Spleen (tissue), 11 donors: Measurements from ENCODE around the gene FLT3LG. TPM values are rescaled to one million over a fixed set of nuclear protein-coding genes. Genes with fewer than 3 reads are reported as not detected.

Experiments used
- DNase-seq: peaks from one replicate; pipeline ENCODE4 v3.0.0-alpha.2; 2020
- H3K27ac ChIP-seq, 8 donors: fragments of 200-600 bp; sonication (generic) in 7 of 8; 1 replicate in 4 of 8; 2 replicates in 4 of 8; pipeline versions ENCODE4 v1.5.0 to v1.8.0; 2016 to 2021; ENCODE audit warnings: inconsistent platforms in 4 of 8, mild to moderate bottlenecking in 4 of 8, moderate library complexity in 1 of 8
- H3K27me3 ChIP-seq, 7 donors: fragments of 200-600 bp; sonication (generic) in 6 of 7; replicated peaks in 1 of 7; 1 replicate in 4 of 7; 2 replicates in 3 of 7; pipeline versions ENCODE4 v1.5.0 to v1.8.0; 2016 to 2021; ENCODE audit warnings: inconsistent platforms in 3 of 7, mild to moderate bottlenecking in 1 of 7
- H3K36me3 ChIP-seq, 6 donors: fragments of 200-600 bp; sonication (generic) in 5 of 6; 1 replicate in 4 of 6; 2 replicates in 2 of 6; pipeline versions ENCODE4 v1.5.0 to v1.8.0; 2016 to 2021; ENCODE audit warnings: inconsistent platforms in 2 of 6
- H3K4me1 ChIP-seq, 6 donors: fragments of 200-600 bp; sonication (generic) in 5 of 6; 1 replicate in 3 of 6; 2 replicates in 3 of 6; pipeline versions ENCODE4 v1.5.0 to v1.8.0; 2016 to 2021; ENCODE audit warnings: inconsistent platforms in 3 of 6
- H3K4me3 ChIP-seq, 8 donors: fragments of 200-600 bp; sonication (generic) in 7 of 8; 1 replicate in 4 of 8; 2 replicates in 4 of 8; pipeline versions ENCODE4 v1.5.0 to v1.8.0; 2016 to 2021; ENCODE audit warnings: inconsistent platforms in 4 of 8, mild to moderate bottlenecking in 4 of 8, moderate library complexity in 2 of 8
- H3K9me3 ChIP-seq, 8 donors: fragments of 200-600 bp; sonication (generic) in 7 of 8; 1 replicate in 4 of 8; 2 replicates in 4 of 8; pipeline versions ENCODE4 v1.5.0 to v1.8.0; 2016 to 2021; ENCODE audit warnings: inconsistent platforms in 4 of 8
- POLR2A ChIP-seq, 3 donors: fragments of 450-650 bp; IDR thresholded peaks; one replicate each; pipeline ENCODE4 v1.5.1; 2017; ENCODE audit warnings: antibody characterized with exemption in 3 of 3, mild to moderate bottlenecking in 1 of 3
- POLR2AphosphoS5 ChIP-seq, 3 donors: sonication (generic); formaldehyde crosslinking; IDR thresholded peaks; one replicate each; pipeline ENCODE4 v1.5.1; 2017; ENCODE audit warnings: antibody characterized with exemption in 3 of 3
- WGBS, 5 donors: extraction: QIAGEN DNeasy Blood & Tissue Kit in 3 of 5; methylation state at CpG; one replicate each; pipeline versions ENCODE4 v1.1.5 to v1.1.7; 2013 to 2018; 5-methylcytosine and 5-hydroxymethylcytosine counted together
- intact Hi-C: fragments of 100-400 bp; cut with DNase I; formaldehyde crosslinking; loops from one replicate; pipeline ENCODE4 v1.15.0; 2023; ENCODE audit warnings: low total_unique reads
- polyA plus RNA-seq, 3 donors: library from polyadenylated mRNA; stranded (reverse); fragments of 200-250 nt; gene quantifications; one replicate each; pipeline ENCODE4 v1.2.1, GENCODE V29; 2013
- total RNA-seq, 7 donors: library from RNA; depleted of rRNA in 3 of 7; stranded (reverse); fragments of >200 nt in 3 of 7; fragmentation: NEBNext Ultra II Directional in 4 of 7; extraction: Animal tissue kit (Norgen Biotek cat#: 25700) in 4 of 7; gene quantifications; one replicate each; pipeline versions ENCODE4 v1.1.0 to v1.2.1, GENCODE V29; 2016 to 2021
- TF ChIP-seq, protein P1 (sequence below), 11 experiments: fragments of 200-600 bp in 7 of 11; fragments of 450-650 bp in 4 of 11; sonication (generic) in 4 of 11; IDR thresholded peaks in 8 of 11; conservative IDR thresholded peaks in 3 of 11; 1 replicate in 7 of 11; 2 replicates in 4 of 11; pipeline versions ENCODE4 v1.4.0 to v1.8.0; 2016 to 2021; ENCODE audit warnings: antibody characterized with exemption in 11 of 11, inconsistent platforms in 4 of 11, mild to moderate bottlenecking in 1 of 11
- donor health status: healthy with polysubstance abuse.
- donor health status: DM: no; HTN: no; CAD: no; lungs with moderate emphysema.
- donor health status: DM: no; HTN: no; CAD: no.
- donor health status: Bipolar disorder and iron deficiency.
- donor health status: healthy.
- donor health status: DM: no; HTN: no; CAD: no.
- donor health status: DM: yes; HTN: yes; CAD: no.

Gene FLT3LG
- total and polyA plus RNA-seq, 10 donors = 11.2 to 32.8 (median 22.0) TPM

DNA sequence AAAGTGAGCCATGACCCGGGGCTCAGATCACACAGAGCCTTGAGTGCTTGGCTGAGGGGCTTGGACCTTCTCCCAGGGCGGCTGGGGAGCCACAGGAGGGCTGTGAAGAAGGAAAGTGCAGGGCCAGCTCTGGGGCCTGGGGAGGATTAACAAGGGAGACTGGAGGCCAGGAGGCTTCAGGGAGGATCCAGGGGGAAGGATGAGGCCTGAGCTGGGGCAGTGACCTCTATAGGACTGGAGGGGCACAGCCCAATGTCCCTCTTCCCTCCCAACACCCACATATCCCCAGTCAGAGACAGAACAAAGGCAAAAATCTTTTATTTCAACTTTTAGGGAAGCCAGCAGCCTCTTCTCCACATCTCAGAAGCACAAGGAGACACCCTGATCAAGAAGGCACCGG, 28.0 kb upstream of the FLT3LG start:
- TF ChIP-seq, protein P1, sequence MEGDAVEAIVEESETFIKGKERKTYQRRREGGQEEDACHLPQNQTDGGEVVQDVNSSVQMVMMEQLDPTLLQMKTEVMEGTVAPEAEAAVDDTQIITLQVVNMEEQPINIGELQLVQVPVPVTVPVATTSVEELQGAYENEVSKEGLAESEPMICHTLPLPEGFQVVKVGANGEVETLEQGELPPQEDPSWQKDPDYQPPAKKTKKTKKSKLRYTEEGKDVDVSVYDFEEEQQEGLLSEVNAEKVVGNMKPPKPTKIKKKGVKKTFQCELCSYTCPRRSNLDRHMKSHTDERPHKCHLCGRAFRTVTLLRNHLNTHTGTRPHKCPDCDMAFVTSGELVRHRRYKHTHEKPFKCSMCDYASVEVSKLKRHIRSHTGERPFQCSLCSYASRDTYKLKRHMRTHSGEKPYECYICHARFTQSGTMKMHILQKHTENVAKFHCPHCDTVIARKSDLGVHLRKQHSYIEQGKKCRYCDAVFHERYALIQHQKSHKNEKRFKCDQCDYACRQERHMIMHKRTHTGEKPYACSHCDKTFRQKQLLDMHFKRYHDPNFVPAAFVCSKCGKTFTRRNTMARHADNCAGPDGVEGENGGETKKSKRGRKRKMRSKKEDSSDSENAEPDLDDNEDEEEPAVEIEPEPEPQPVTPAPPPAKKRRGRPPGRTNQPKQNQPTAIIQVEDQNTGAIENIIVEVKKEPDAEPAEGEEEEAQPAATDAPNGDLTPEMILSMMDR (IDR thresholded peaks at IDR 0.05 in 8 of 11, conservative IDR thresholded peaks at IDR 0.05 in 3 of 11) = no peak
- no peak for TF ChIP-seq POLR2AphosphoS5 (IDR thresholded peaks at IDR 0.05)
- no peak for TF ChIP-seq POLR2A (IDR thresholded peaks at IDR 0.05)
- WGBS, 5 donors = 64 to 94% (median 89%) methylated on average over 3 of the region's 3 CpGs
- intact Hi-C loops = loop anchor here (10.0 kb wide), 1 partner anchor 181 kb away; no protein-coding TSS in a partner anchor

DNA sequence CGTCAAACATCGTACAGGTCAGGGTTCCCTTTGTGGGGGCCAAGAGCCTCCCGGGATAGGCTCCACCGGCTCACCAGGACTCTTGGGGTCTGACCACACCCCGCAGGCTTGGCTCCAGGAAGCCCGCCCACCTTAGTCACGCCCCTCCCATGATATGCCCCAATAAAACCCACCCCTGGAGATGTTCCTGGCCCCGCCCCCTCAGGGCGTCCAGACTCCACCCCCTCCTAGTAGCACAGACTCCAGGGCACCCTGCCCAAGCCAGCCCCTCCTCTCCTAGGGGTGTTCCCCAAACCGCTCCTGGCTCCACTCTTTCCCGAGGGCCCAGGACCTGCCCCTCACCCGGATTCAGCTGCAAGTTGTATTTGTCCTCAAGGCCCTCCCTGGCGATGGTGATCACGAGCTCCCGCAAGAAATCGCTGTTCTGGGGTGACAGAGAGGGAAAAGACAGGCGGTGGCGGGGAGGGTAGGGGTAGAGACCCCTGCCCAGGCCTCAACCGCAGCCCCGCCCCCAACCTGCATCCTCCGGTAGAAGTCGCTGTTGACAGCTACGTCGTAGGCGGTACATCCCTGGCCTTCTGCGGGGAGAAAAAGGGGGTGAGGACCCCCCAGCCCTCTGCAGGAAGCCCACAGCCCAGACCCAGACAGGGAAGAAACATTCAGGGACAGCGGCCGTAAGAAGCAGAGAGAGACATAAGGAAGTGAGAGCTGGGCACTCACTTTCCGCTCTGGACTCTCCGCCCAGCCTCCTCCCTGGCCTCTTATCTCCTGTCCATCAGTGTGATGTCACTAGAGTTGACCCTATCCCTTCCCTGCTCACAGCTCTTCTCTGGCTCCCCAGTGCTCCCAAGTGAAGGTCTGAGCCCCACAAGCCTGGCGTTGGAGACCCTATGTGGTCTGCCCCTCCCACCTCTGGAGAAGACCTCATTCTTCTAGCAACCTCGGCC, 26.3 kb upstream of the FLT3LG start:
- no peak for DNase-seq
- H3K36me3 ChIP-seq = peaks cover 0 to 44% (median 22%) of the 10 kb centered on the region in 6 donors
- TF ChIP-seq, protein P1 (IDR thresholded peaks at IDR 0.05 in 8 of 11, conservative IDR thresholded peaks at IDR 0.05 in 3 of 11) = no peak
- TF ChIP-seq POLR2A (IDR thresholded peaks at IDR 0.05) (no peak), POLR2AphosphoS5 (IDR thresholded peaks at IDR 0.05) (peak in 1 of 3 donors; percentile 34)
- H3K9me3 ChIP-seq = no peaks in the 10 kb centered on the region
- H3K4me1 ChIP-seq = peaks cover 0 to 81% (median 38%) of the 10 kb centered on the region in 6 donors
- intact Hi-C loops = loop anchor here (10.0 kb wide), 1 partner anchor 183 kb away; no protein-coding TSS in a partner anchor
- peaks cover 0 to 4% (median 0%) of the 10 kb centered on the region in 7 donors for H3K27me3 ChIP-seq
- WGBS, 5 donors = 75 to 92% (median 84%) methylated on average over 29 to 32 of the region's 32 CpGs
- H3K27ac ChIP-seq = peak overlapping the region in 4 of 8 donors; percentile 23 to 56 (median 50)
- H3K4me3 ChIP-seq = peak overlapping the region in 2 of 8 donors; percentile 12 to 33

More for the DNA sequence above, 28.0 kb upstream of the FLT3LG start:
- Histone ChIP-seq H3K36me3 (peaks cover 0 to 44% (median 22%) of the 10 kb centered on the region in 6 donors), H3K27me3 (peaks cover 0 to 22% (median 16%) of the 10 kb centered on the region in 7 donors), H3K9me3 (no peaks in the 10 kb centered on the region), H3K27ac (no peak overlapping the region), H3K4me3 (no peak overlapping the region), H3K4me1 (peaks cover 0 to 83% (median 40%) of the 10 kb centered on the region in 6 donors)
- no peak for DNase-seq

DNA sequence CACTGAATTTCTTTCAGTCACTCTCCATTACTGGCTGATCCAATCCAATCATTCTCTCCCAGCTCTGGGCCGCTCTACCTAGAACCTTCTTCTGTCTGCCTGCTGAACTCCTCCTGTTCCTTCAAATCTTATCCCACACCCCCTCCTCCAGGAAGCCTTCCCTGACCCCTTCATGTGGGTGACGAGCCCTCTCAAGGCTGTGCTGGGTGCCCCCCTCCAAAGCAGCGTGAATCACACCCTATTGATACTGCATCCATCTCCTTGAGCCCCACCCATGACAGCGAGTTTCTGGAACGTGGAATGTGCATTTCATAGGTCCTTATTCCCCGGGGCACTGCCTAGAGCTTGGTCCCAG, 25.6 kb upstream of the FLT3LG start:
- intact Hi-C loops = loop anchor here (10.0 kb wide), 1 partner anchor 184 kb away; no protein-coding TSS in a partner anchor
- H3K36me3 ChIP-seq = peaks cover 0 to 44% (median 22%) of the 10 kb centered on the region in 6 donors
- 91 to 96% (median 95%) methylated on average over 6 of the region's 6 CpGs for WGBS, 5 donors
- H3K9me3 ChIP-seq = no peaks in the 10 kb centered on the region
- no peak overlapping the region for H3K4me3 ChIP-seq
- DNase-seq = no peak
- H3K27ac ChIP-seq = peak overlapping the region in 3 of 8 donors; percentile 23 to 56 (median 45)
- no peaks in the 10 kb centered on the region for H3K27me3 ChIP-seq
- no peak for TF ChIP-seq POLR2A (IDR thresholded peaks at IDR 0.05)
- no peak for TF ChIP-seq POLR2AphosphoS5 (IDR thresholded peaks at IDR 0.05)
- TF ChIP-seq, protein P1 (IDR thresholded peaks at IDR 0.05 in 8 of 11, conservative IDR thresholded peaks at IDR 0.05 in 3 of 11) = no peak
- H3K4me1 ChIP-seq = peaks cover 0 to 75% (median 35%) of the 10 kb centered on the region in 6 donors

GRCh38 chr19:49450405-49450804, 23.6 kb upstream of the FLT3LG start:
- H3K9me3 ChIP-seq = no peaks in the 10 kb centered on the region
- H3K27ac ChIP-seq = peak overlapping the region in 1 of 8 donors; percentile 26
- peak overlapping the region in 5 of 8 donors; percentile 65 to 85 (median 74) for H3K4me3 ChIP-seq
- peaks cover 11 to 78% (median 43%) of the 10 kb centered on the region in 6 donors for H3K4me1 ChIP-seq
- H3K36me3 ChIP-seq = peaks cover 0 to 45% (median 22%) of the 10 kb centered on the region in 6 donors
- no peaks in the 10 kb centered on the region for H3K27me3 ChIP-seq
- intact Hi-C loops = no loop called here
- DNase-seq = no peak
- TF ChIP-seq, protein P1 (IDR thresholded peaks at IDR 0.05 in 8 of 11, conservative IDR thresholded peaks at IDR 0.05 in 3 of 11) = no peak
- TF ChIP-seq POLR2A (IDR thresholded peaks at IDR 0.05) = no peak
- TF ChIP-seq POLR2AphosphoS5 (IDR thresholded peaks at IDR 0.05) = no peak
- WGBS, 5 donors = 75 to 88% (median 83%) methylated on average over 7 of the region's 7 CpGs
